Vagina (tissue), 2 donors: ENCODE measurements around the gene CUBN.

Experiments used
- POLR2A ChIP-seq, 2 donors: fragments of 450-650 bp; IDR thresholded peaks; one replicate each; pipeline ENCODE4 v1.6.1; 2017; ENCODE audit warnings: antibody characterized with exemption in 2 of 2, mild to moderate bottlenecking in 2 of 2, moderate library complexity in 2 of 2
- POLR2AphosphoS5 ChIP-seq, 2 donors: sonication (generic); formaldehyde crosslinking; IDR thresholded peaks; one replicate each; pipeline ENCODE4 v1.9.0; 2017; ENCODE audit warnings: antibody characterized with exemption in 2 of 2, mild to moderate bottlenecking in 2 of 2, low read depth in 1 of 2; ENCODE audit not compliant: insufficient read depth in 1 of 2
- TF ChIP-seq, protein P1 (sequence below), 3 experiments: fragments of 450-650 bp in 2 of 3; fragments of 200-600 bp in 1 of 3; sonication (generic) in 1 of 3; IDR thresholded peaks; one replicate each; pipeline ENCODE4 v1.5.1; 2017 to 2019; ENCODE audit warnings: antibody characterized with exemption in 3 of 3, mild to moderate bottlenecking in 2 of 3, moderate library complexity in 2 of 3

- TF ChIP-seq POLR2A (IDR thresholded peaks at IDR 0.05) = no peak
- TF ChIP-seq, protein P1, sequence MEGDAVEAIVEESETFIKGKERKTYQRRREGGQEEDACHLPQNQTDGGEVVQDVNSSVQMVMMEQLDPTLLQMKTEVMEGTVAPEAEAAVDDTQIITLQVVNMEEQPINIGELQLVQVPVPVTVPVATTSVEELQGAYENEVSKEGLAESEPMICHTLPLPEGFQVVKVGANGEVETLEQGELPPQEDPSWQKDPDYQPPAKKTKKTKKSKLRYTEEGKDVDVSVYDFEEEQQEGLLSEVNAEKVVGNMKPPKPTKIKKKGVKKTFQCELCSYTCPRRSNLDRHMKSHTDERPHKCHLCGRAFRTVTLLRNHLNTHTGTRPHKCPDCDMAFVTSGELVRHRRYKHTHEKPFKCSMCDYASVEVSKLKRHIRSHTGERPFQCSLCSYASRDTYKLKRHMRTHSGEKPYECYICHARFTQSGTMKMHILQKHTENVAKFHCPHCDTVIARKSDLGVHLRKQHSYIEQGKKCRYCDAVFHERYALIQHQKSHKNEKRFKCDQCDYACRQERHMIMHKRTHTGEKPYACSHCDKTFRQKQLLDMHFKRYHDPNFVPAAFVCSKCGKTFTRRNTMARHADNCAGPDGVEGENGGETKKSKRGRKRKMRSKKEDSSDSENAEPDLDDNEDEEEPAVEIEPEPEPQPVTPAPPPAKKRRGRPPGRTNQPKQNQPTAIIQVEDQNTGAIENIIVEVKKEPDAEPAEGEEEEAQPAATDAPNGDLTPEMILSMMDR (IDR thresholded peaks at IDR 0.05) = no peak
- TF ChIP-seq POLR2AphosphoS5 (IDR thresholded peaks at IDR 0.05; ENCODE audit: insufficient read depth in 1 of 2, low read depth in 1 of 2) = no peak
These were observed 18.4 kb upstream of the CUBN start for GRCh38 chr10:17147884-17148489.
